Measurements from ENCODE around the gene HTN3.
"Not testable (repeated sequence)": the region's sequence is repeated elsewhere in the genome, so short reads cannot be mapped to it uniquely, and the experiment has no call there.

HTN3 gene

DNA sequence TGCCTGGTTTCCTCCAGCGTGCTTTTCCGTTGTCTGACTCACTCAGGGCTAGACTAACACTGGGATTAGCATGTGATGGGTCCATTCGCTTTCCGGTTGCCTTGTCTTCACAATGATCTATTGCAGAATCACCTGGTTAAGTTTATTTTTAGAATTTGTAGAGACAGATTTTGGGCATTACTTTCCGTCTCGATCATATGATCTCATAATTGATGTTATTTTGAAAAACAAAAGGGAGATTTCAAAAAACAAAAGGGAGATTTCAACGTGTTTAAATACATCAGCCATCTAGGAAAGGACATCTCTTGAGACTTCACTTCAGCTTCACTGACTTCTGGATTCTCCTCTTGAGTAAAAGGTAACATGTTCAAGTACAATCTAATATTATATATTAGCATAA, at the start of gene HTN3:
HTN3 (plus strand) TSS at position 301 of the 400 bp plus-strand sequence. CDS start 2,282 bp downstream, outside the sequence.
- not testable (repeated sequence) for DNase-seq (ENCODE audit: low read depth in 1 of 2, low spot score in 1 of 2)

DNA sequence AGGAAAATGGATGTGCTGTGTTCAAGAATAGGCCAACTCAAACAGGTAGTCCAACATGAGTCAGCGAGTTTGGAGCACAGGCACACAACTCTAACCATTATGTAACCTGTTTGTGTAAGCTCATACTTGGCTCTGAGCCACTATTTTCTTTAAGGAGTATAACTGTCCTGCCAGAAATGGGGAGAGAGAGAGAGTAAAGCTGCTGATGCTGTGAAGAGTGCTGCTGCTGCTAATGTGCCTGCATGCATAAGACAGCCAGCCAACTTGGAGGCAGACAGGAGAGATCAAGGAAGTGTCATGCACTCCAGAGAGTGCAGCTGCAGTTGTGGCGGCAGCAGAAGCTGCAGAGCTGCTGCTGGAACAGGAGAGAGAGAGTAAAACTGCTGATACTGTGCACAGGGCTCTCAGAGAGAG, 44.2 kb upstream of the HTN3 start:
- DNase-seq (ENCODE audit: low read depth in 1 of 2, low spot score in 1 of 2), result no peak

- no peak for DNase-seq (ENCODE audit: low read depth in 1 of 2, low spot score in 1 of 2)
Observed at GRCh38 chr4:69986663-69987062, 41.6 kb upstream of the HTN3 start.

DNA sequence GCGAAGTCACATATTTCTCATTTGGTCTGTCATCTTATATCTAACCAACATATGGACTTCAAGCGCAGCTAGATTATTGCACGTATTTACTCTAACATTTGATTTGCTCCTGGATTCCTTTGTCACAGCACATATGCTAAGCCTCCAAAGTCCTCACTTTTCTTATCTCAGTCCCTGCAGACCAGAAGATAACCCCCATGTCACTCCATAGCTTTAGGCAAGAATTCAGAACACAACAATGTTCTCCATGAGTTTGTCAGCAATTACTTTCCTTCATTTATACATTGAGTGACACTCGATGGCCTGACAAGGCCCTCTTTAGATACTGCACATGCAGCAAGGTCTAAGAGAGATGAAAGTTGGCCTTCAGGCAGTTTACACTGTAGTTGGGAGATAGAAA, 37.2 kb upstream of the HTN3 start:
- no peak for DNase-seq (ENCODE audit: low read depth in 1 of 2, low spot score in 1 of 2)

- no peak for DNase-seq (ENCODE audit: low read depth in 1 of 2, low spot score in 1 of 2)
Observed at GRCh38 chr4:69994782-69995181, 33.5 kb upstream of the HTN3 start.

GRCh38 chr4:69995526-69996016, 32.7 kb upstream of the HTN3 start, which contains the start of gene STATH:
Gene STATH (plus strand): TSS chr4:69995966. CDS start chr4:69998438, 2,472 bp downstream.
- no peak for DNase-seq (ENCODE audit: low read depth in 1 of 2, low spot score in 1 of 2)

- no peak for DNase-seq (ENCODE audit: low read depth in 1 of 2, low spot score in 1 of 2)
Observed at GRCh38 chr4:69999420-69999819, 28.8 kb upstream of the HTN3 start.

GRCh38 chr4:70000711-70001110, 27.5 kb upstream of the HTN3 start:
- DNase-seq (ENCODE audit: low read depth in 1 of 2, low spot score in 1 of 2), result no peak

DNA sequence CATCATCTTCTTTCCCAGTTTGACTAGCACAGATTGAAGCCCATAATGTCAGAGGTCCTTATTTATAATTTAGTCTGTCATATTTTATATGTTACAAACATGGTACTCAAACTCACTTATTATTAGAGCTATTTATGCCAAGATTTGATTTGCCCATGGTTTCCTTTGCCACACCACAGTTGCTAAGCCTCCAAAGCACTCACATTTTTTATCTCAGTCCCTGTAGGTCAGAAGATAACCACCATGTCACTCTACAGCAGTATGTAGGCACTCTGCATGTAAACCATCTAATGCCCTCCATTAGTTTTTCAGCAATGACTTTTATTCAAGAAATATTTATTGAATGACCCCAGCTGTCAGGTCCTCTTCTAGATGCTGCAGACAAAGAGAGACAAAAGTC, 25.8 kb upstream of the HTN3 start:
- DNase-seq (ENCODE audit: low read depth in 1 of 2, low spot score in 1 of 2), result no peak

- DNase-seq (ENCODE audit: low read depth in 1 of 2, low spot score in 1 of 2), result no peak
Observed at GRCh38 chr4:70008771-70009170, 19.5 kb upstream of the HTN3 start.

- not testable (repeated sequence) for DNase-seq (ENCODE audit: low read depth in 1 of 2, low spot score in 1 of 2)
Observed at GRCh38 chr4:70019006-70019405, 9.3 kb upstream of the HTN3 start.

DNA sequence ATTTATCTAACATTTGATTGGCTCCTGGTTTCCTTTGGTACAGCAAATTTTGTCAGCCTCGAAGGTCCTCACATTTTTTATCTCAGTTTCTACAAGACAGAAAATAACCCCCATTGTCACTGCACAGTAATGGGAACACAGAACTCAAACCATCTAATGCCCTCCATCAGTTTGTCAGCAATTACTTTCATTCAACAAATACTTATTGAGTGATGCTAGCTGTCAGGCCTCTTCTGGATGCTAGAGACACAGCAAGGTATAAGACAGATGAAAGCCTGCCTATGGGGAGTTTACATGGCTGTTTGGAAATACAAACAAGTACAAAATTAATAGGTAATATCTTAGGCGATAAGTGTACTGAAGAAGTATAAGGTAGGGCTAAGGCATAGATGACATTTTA, 5.0 kb upstream of the HTN3 start:
- no peak for DNase-seq (ENCODE audit: low read depth in 1 of 2, low spot score in 1 of 2)

DNA sequence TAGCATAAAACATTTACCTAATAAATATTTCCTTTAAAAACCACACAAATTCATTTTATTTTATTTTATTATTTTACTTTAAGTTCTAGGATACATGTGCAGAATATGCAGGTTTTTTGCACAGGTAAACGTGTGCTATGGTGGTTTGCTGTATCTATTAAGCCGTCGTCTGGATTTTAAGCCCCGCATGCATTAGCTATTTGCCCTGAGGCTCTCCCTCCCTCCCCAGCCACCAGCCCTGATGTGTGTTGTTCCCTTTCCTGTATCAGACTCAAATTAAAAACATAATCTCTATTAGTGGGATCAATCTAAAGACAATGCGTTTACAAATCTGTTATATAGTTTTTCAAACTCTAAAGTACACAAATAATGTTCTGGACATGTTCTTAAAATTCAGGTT, 1.2 kb upstream of the HTN3 start:
- no peak for DNase-seq (ENCODE audit: low read depth in 1 of 2, low spot score in 1 of 2)

DNA sequence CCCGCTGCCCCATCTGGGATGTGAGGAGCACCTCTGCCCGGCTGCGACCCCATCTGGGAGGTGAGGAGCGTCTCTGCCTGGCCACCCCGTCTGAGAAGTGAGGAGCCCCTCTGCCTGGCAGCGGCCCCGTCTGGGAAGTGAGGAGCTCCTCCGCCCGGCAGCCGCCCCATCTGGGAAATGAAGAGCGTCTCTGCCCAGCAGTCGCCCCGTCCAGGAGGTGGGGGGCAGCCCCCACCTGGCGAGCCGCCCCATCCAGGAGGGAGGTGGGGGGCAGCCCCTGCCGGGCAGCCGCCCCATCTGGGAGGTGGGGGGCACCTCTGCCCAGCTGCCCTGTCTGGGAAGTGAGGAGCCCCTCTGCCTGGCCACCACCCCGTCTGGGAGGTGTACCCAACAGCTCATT, 9.3 kb downstream of the HTN3 start:
- not testable (repeated sequence) for DNase-seq (ENCODE audit: low read depth in 1 of 2, low spot score in 1 of 2)

GRCh38 chr4:70039928-70040327, 11.7 kb downstream of the HTN3 start:
- DNase-seq (ENCODE audit: low read depth in 1 of 2, low spot score in 1 of 2), result not testable (repeated sequence)

DNA sequence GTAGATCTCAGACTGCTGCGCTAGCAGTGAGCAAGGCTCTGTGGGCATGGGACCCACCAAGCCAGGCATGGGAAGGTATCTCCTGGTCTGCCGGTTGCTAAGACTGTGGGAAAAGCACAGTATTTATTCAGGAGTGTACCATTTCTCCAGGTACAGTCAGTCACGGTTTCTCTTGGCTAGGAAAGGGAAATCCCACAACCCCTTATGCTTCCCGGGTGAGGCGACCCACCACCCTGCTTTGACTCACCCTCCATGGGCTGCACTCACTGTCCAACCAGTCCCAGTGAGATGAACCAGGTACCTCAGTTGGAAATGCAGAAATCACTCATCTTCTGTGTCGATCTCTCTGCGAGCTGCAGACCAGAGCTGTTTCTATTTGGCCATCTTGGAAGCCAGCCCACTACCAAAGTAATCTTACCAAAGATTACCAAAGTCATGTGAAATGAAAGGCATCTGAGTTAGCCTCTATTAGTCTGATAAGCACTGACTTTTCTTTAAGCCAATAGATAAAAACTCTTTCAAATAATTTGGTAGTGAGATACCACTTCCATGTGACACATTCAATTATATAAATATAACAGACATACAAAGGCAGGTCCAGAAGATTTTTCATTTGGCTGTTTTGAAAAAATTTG, 13.5 kb downstream of the HTN3 start:
- no peak for DNase-seq (ENCODE audit: low read depth in 1 of 2, low spot score in 1 of 2)

DNA sequence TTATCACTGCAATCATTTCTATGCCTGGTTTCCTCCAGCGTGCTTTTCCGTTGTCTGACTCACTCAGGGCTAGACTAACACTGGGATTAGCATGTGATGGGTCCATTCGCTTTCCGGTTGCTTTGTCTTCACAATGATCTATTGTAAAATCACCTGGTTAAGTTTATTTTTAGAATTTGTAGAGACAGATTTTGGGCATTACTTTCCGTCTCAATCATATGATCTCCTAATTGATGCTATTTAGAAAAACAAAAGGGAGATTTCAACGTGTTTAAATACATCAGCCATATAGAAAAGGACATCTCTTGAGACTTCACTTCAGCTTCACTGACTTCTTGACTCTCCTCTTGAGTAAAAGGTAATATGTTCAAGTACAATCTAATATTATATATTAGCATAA, 21.9 kb downstream of the HTN3 start, which contains the start of gene HTN1:
HTN1 (plus strand) TSS at position 301 of the 400 bp plus-strand sequence. CDS start 2,639 bp downstream, outside the sequence.
- not testable (repeated sequence) for DNase-seq (ENCODE audit: low read depth in 1 of 2, low spot score in 1 of 2)

DNA sequence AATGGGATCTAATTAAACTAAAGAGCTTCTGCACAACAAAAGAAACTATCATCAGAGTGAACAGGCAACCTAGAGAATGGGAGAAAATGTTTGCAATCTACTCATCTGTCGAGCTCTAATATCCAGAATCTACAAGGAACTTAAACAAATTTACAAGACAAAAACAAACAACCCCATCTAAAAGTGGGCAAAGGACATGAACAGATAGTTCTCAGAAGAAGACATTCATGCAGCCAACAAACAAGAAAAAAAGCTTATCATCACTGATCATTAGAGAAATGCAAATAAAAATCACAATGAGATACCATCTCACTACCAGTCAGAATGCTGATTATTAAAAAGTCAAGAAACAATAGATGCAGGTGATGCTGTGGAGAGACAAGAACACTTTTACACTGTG, 28.3 kb downstream of the HTN3 start:
- DNase-seq (ENCODE audit: low read depth in 1 of 2, low spot score in 1 of 2), result not testable (repeated sequence)

GRCh38 chr4:70057651-70058050, 29.4 kb downstream of the HTN3 start:
- DNase-seq (ENCODE audit: low read depth in 1 of 2, low spot score in 1 of 2), result no peak

GRCh38 chr4:70059149-70059548, 30.9 kb downstream of the HTN3 start:
- DNase-seq (ENCODE audit: low read depth in 1 of 2, low spot score in 1 of 2), result no peak

GRCh38 chr4:70062000-70062399, 33.7 kb downstream of the HTN3 start:
- DNase-seq (ENCODE audit: low read depth in 1 of 2, low spot score in 1 of 2), result no peak

DNA sequence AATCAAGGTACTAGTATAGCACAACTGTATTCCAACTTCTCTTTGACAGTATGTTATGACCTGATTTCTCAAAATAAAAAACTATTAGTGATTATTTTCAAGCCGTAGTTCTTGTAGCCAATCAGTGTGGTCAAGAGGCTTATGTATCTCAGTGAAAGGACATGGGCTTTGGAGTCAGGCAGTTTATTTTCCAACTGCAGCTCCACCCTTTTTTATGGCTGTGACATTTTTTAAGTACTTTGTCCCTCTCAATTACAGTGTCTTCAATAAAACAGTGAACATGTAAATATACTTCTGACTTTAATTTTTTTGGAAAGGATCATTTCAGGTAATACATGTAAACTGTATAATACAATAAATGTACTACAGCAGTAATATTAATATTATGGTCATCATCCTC, 51.9 kb downstream of the HTN3 start:
- DNase-seq (ENCODE audit: low read depth in 1 of 2, low spot score in 1 of 2), result no peak
